Measurements from ENCODE around the gene ATF7IP2. TPM values are rescaled to one million over a fixed set of nuclear protein-coding genes. Genes with fewer than 3 reads are reported as not detected.
"Not testable (repeated sequence)": the region's sequence is repeated elsewhere in the genome, so short reads cannot be mapped to it uniquely, and the experiment has no call there.

ATF7IP2 gene
- total and polyA plus RNA-seq, 7 donors, result 3.7 to 22.0 (median 13.3) TPM

DNA sequence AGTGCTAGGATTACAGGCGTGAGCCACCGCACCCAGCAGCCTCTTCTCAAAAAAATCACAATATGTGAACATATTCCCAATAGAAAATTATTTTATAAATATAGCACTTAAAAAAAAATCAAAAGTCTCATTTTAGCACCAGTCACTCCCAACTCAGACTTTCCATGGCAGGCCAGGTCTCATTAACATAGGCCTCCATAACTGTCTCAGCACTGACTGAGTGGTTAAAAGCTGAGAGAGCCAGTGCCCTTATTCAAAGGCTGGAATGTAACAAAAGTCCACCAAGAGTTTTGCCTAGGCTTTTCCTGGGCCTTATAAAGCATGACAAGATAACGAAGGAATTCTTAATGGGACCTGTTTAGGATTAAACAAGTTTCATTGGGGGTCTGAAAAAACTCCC lies 114.7 kb downstream of the ATF7IP2 start:
- H3K4me1 ChIP-seq, result no peaks in the 10 kb centered on the region
- H3K9me3 ChIP-seq, result no peaks in the 10 kb centered on the region
- H3K4me3 ChIP-seq, result no peak overlapping the region
- no peaks in the 10 kb centered on the region for H3K36me3 ChIP-seq
- no peak for DNase-seq
- 92 to 96% methylated on average over 3 of the region's 3 CpGs for WGBS, 2 donors
- H3K27ac ChIP-seq, result no peak overlapping the region
- H3K27me3 ChIP-seq, result no peaks in the 10 kb centered on the region
- TF ChIP-seq, protein P1, sequence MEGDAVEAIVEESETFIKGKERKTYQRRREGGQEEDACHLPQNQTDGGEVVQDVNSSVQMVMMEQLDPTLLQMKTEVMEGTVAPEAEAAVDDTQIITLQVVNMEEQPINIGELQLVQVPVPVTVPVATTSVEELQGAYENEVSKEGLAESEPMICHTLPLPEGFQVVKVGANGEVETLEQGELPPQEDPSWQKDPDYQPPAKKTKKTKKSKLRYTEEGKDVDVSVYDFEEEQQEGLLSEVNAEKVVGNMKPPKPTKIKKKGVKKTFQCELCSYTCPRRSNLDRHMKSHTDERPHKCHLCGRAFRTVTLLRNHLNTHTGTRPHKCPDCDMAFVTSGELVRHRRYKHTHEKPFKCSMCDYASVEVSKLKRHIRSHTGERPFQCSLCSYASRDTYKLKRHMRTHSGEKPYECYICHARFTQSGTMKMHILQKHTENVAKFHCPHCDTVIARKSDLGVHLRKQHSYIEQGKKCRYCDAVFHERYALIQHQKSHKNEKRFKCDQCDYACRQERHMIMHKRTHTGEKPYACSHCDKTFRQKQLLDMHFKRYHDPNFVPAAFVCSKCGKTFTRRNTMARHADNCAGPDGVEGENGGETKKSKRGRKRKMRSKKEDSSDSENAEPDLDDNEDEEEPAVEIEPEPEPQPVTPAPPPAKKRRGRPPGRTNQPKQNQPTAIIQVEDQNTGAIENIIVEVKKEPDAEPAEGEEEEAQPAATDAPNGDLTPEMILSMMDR (IDR thresholded peaks at IDR 0.05), result no peak
- no peak for TF ChIP-seq POLR2A (IDR thresholded peaks at IDR 0.05)
- TF ChIP-seq POLR2AphosphoS5 (IDR thresholded peaks at IDR 0.05), result no peak
- TF ChIP-seq EP300 (IDR thresholded peaks at IDR 0.05), result no peak
- intact Hi-C loops (cut with DNase I), result loop anchor here (10.0 kb wide), 1 partner anchor 1366 kb away; no protein-coding TSS in a partner anchor

- no peaks in the 10 kb centered on the region for H3K36me3 ChIP-seq
- TF ChIP-seq, protein P1 (IDR thresholded peaks at IDR 0.05), result no peak
- H3K4me1 ChIP-seq, result no peaks in the 10 kb centered on the region
- WGBS, 2 donors, result 92 to 98% methylated on average over 2 of the region's 2 CpGs
- no peak for DNase-seq
- H3K9me3 ChIP-seq, result no peaks in the 10 kb centered on the region
- no peak overlapping the region for H3K4me3 ChIP-seq
- intact Hi-C loops (cut with DNase I), result loop anchor here (10.0 kb wide), 1 partner anchor 1366 kb away; no protein-coding TSS in a partner anchor
- no peaks in the 10 kb centered on the region for H3K27me3 ChIP-seq
- no peak overlapping the region for H3K27ac ChIP-seq
Observed at GRCh38 chr16:10501016-10501607, 115.3 kb downstream of the ATF7IP2 start.

DNA sequence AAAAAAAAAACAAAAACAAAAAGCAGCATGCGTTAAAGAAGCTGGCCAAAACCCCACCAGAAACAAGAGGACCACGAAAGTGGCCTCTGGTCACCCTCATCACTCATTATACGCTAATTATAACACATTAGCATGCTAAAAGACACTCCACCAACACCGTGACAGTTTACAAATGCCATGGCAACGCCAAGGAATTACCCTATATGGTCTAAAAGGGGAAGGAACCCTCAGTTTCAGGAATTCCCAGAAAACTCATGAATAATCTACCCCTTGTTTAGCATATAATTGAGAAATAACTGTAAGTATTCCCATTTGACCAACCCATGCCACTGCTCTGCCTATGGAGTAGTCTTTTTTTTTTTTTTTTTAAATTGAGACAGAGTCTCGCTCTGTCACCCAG lies 116.9 kb downstream of the ATF7IP2 start:
- H3K4me1 ChIP-seq, result no peaks in the 10 kb centered on the region
- intact Hi-C loops (cut with DNase I), result loop anchor here (10.0 kb wide), 1 partner anchor 1368 kb away; no protein-coding TSS in a partner anchor
- 92 to 94% methylated on average over 6 of the region's 6 CpGs for WGBS, 2 donors
- no peaks in the 10 kb centered on the region for H3K27me3 ChIP-seq
- H3K36me3 ChIP-seq, result no peaks in the 10 kb centered on the region
- no peak overlapping the region for H3K27ac ChIP-seq
- no peaks in the 10 kb centered on the region for H3K9me3 ChIP-seq
- H3K4me3 ChIP-seq, result no peak overlapping the region
- TF ChIP-seq, protein P1 (IDR thresholded peaks at IDR 0.05), result no peak
- TF ChIP-seq POLR2AphosphoS5 (IDR thresholded peaks at IDR 0.05) (no peak), POLR2A (IDR thresholded peaks at IDR 0.05) (no peak), EP300 (IDR thresholded peaks at IDR 0.05) (no peak)
- DNase-seq, result no peak

DNA sequence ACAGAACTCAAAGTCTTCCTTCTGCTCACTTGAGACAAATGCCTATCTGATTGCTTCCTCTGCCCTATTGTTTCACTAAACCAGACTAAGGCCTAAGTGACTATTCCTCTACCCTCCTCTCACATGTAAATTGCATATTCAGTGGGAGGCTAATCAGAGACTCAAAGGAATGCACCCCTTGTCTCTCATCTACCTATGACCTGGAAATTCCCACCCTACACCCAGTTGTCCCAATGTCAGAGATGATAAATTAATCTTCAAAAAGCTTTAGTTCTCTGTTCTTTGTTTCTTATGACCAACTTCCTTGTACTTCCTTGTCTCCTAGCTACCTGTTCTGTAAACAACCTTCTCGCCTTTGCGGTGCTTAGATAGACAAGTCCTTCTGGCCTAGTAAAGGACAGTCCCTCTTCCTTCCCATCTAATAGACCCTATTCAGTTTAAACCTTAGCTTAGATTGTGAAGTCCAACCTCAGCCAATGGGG lies 118.6 kb downstream of the ATF7IP2 start:
- no peaks in the 10 kb centered on the region for H3K27me3 ChIP-seq
- intact Hi-C loops (cut with DNase I), result loop anchor here (10.0 kb wide), 1 partner anchor 1370 kb away; no protein-coding TSS in a partner anchor
- 21 to 69% methylated on average over 2 of the region's 2 CpGs for whole genome bisulfite sequencing, 2 donors
- no peak overlapping the region for H3K27ac ChIP-seq
- no peak for DNase-seq
- no peak overlapping the region for H3K4me3 ChIP-seq
- TF ChIP-seq POLR2A (IDR thresholded peaks at IDR 0.05) (no peak), EP300 (IDR thresholded peaks at IDR 0.05) (no peak), POLR2AphosphoS5 (IDR thresholded peaks at IDR 0.05) (no peak)
- TF ChIP-seq, protein P1 (IDR thresholded peaks at IDR 0.05), result no peak
- H3K36me3 ChIP-seq, result no peaks in the 10 kb centered on the region
- H3K4me1 ChIP-seq, result no peaks in the 10 kb centered on the region
- no peaks in the 10 kb centered on the region for H3K9me3 ChIP-seq

GRCh38 chr16:10505286-10505685 lies 119.4 kb downstream of the ATF7IP2 start:
- not testable (repeated sequence) for H3K27ac ChIP-seq, H3K4me3 ChIP-seq, DNase-seq, H3K4me1 ChIP-seq, H3K27me3 ChIP-seq, H3K36me3 ChIP-seq, H3K9me3 ChIP-seq
- intact Hi-C loops (cut with DNase I), result loop anchor here (5.0 to 10.0 kb wide), 3 partner anchors 118 to 1370 kb away; partner anchors contain the start of gene ATF7IP2
- WGBS, 2 donors, result 73 to 82% methylated on average over 3 of the region's 3 CpGs

Data from sigmoid colon (tissue), 7 donors.